ENCODE measurements around the gene RBMS3.

GRCh38 chr3:29249829-29250345 lies 31.0 kb upstream of the RBMS3 start:
- no peak for TF ChIP-seq EZH2 (IDR thresholded peaks at IDR 0.05; ENCODE audit: insufficient read depth, low read length)
- no peak for TF ChIP-seq CTCF (IDR thresholded peaks at IDR 0.05; ENCODE audit: insufficient read depth, low read depth, low read length)
